H1 (cell line): ENCODE data around the gene BCAS3. TPM values are rescaled to one million over a fixed set of nuclear protein-coding genes. Genes with fewer than 3 reads are reported as not detected.

ENCODE experiments used
- BACH1 ChIP-seq: IDR thresholded peaks from 2 replicates; pipeline ENCODE4 v1.6.1; 2012; ENCODE audit warnings: low read length, improper control_type of control experiment
- CTCF ChIP-seq, 3 experiments: IDR thresholded peaks; 1 replicate in 2 of 3; 2 replicates in 1 of 3; pipeline versions ENCODE4 v1.5.1 to v1.6.1; 2011; ENCODE audit warnings: low read length in 3 of 3, mild to moderate bottlenecking in 3 of 3, inconsistent platforms in 2 of 3, low read depth in 1 of 3, moderate library complexity in 1 of 3; ENCODE audit not compliant: insufficient read depth in 1 of 3; ENCODE audit errors: control extremely low read depth in 1 of 3
- HDAC6 ChIP-seq: IDR thresholded peaks from one replicate; pipeline ENCODE4 v1.7.1; 2012; ENCODE audit warnings: low read depth, mild to moderate bottlenecking, inconsistent platforms, low read length, moderate library complexity
- KDM1A ChIP-seq: fragments of 200-600, 300-600 bp; sonication (generic); IDR thresholded peaks from 2 replicates; pipeline ENCODE4 v1.7.1; 2016; ENCODE audit warnings: mild to moderate bottlenecking, low read length, borderline replicate concordance
- POLR2A ChIP-seq, 2 experiments: IDR thresholded peaks; 1 replicate in 1 of 2; 2 replicates in 1 of 2; pipeline ENCODE4 v1.6.1; 2011; ENCODE audit warnings: low read depth in 2 of 2, low read length in 2 of 2, mild to moderate bottlenecking in 2 of 2; ENCODE audit errors: control extremely low read depth in 1 of 2
- POU5F1 ChIP-seq: IDR thresholded peaks from 2 replicates; pipeline ENCODE4 v1.6.1; 2011; ENCODE audit warnings: low read depth, mild to moderate bottlenecking, low read length, moderate library complexity
- RXRA ChIP-seq: IDR thresholded peaks from 2 replicates; pipeline ENCODE4 v1.6.1; 2011; ENCODE audit warnings: low read depth, mild to moderate bottlenecking, low read length, moderate library complexity; ENCODE audit not compliant: insufficient read depth
- USF2 ChIP-seq: IDR thresholded peaks from 2 replicates; pipeline ENCODE4 v1.6.1; 2011; ENCODE audit warnings: low read length, improper control_type of control experiment
- ZNF274 ChIP-seq: IDR thresholded peaks from 2 replicates; pipeline ENCODE4 v1.7.0; 2012; ENCODE audit warnings: low read length, borderline replicate concordance; ENCODE audit errors: extremely low read depth
- polyA plus RNA-seq, 7 experiments: library from polyadenylated mRNA; depleted of rRNA in 3 of 7; stranded (reverse) in 5 of 7; unstranded in 2 of 7; fragments of >200 nt in 5 of 7; fragments of 200-250 nt in 2 of 7; gene quantifications; 1 replicate in 5 of 7; 2 replicates in 1 of 7; 4 replicates in 1 of 7; pipeline versions ENCODE4 v1.2.1 to v1.2.3, GENCODE V29; 2011 to 2013; ENCODE audit warnings: missing spikeins in 2 of 7, mixed read lengths in 2 of 7
- total RNA-seq: library from RNA; stranded (reverse); fragmentation: NEBNext Ultra II Directional; extraction: Animal tissue kit (Norgen Biotek cat#: 25700); gene quantifications from 2 replicates; pipeline ENCODE4 v1.2.1, GENCODE V29; 2021

Gene BCAS3
- total and polyA plus RNA-seq, 2 of the 8 experiments (the other 6 are each of a cell fraction or from before 2014, with no cell fraction given), result 9.9 to 13.3 TPM

GRCh38 chr17:61279476-61280145 is 602.0 kb downstream of the BCAS3 start (continued):
- no peak for TF ChIP-seq CTCF (IDR thresholded peaks at IDR 0.05; ENCODE audit: control extremely low read depth in 1 of 3, insufficient read depth in 1 of 3, low read depth in 1 of 3, low read length in 3 of 3)
- TF ChIP-seq RXRA, result no peak
- TF ChIP-seq HDAC6, result no peak
- no peak for TF ChIP-seq ZNF274
- no peak for TF ChIP-seq POLR2A (IDR thresholded peaks at IDR 0.05; ENCODE audit: control extremely low read depth in 1 of 2, low read depth in 2 of 2, low read length in 2 of 2)
- TF ChIP-seq USF2, result no peak
- TF ChIP-seq BACH1, result no peak
- TF ChIP-seq POU5F1, result no peak
- TF ChIP-seq KDM1A, result no peak
